Measurements from ENCODE around the gene PRKACA. TPM values are rescaled to one million over a fixed set of nuclear protein-coding genes. Genes with fewer than 3 reads are reported as not detected.
A peak's percentile ranks its signal among the peaks of the same experiment; 100 is the strongest.

Gene PRKACA
- total RNA-seq, 4 donors from 2014 or later = 45.9 to 53.7 (median 49.2) TPM

DNA sequence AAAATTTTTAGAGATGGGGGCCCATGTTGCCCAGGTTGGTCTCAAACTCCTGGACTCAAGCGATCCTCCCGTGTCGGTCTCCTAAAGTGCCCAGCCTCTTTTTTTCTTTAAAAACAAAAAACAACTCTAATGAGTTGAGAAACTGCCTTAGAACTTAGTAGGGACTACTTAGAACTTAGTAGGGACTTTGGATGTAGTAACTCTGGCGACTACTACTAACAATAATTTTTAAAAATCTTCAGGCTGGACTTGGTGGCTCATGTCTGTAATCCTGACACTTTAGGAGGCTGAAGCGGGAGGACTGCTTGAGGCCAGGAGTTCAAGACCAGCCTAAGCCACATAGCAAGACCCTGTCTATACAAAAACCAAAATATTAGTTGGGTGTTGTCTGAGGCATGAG lies 31.5 kb downstream of the PRKACA start:
- 90 to 91% methylated on average over 5 of the region's 5 CpGs for WGBS, 2 donors
- no peak for TF ChIP-seq POLR2A (IDR thresholded peaks at IDR 0.05)
- TF ChIP-seq, protein P1, sequence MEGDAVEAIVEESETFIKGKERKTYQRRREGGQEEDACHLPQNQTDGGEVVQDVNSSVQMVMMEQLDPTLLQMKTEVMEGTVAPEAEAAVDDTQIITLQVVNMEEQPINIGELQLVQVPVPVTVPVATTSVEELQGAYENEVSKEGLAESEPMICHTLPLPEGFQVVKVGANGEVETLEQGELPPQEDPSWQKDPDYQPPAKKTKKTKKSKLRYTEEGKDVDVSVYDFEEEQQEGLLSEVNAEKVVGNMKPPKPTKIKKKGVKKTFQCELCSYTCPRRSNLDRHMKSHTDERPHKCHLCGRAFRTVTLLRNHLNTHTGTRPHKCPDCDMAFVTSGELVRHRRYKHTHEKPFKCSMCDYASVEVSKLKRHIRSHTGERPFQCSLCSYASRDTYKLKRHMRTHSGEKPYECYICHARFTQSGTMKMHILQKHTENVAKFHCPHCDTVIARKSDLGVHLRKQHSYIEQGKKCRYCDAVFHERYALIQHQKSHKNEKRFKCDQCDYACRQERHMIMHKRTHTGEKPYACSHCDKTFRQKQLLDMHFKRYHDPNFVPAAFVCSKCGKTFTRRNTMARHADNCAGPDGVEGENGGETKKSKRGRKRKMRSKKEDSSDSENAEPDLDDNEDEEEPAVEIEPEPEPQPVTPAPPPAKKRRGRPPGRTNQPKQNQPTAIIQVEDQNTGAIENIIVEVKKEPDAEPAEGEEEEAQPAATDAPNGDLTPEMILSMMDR (IDR thresholded peaks at IDR 0.05) = no peak
- intact Hi-C loops (cut with DNase I; ENCODE audit: low total_unique reads) = no loop called here
- DNase-seq (ENCODE audit: low spot score in 2 of 2) = no peak
- H3K4me3 ChIP-seq (ENCODE audit: low read depth, poor library complexity, severe bottlenecking) = no peak overlapping the region

DNA sequence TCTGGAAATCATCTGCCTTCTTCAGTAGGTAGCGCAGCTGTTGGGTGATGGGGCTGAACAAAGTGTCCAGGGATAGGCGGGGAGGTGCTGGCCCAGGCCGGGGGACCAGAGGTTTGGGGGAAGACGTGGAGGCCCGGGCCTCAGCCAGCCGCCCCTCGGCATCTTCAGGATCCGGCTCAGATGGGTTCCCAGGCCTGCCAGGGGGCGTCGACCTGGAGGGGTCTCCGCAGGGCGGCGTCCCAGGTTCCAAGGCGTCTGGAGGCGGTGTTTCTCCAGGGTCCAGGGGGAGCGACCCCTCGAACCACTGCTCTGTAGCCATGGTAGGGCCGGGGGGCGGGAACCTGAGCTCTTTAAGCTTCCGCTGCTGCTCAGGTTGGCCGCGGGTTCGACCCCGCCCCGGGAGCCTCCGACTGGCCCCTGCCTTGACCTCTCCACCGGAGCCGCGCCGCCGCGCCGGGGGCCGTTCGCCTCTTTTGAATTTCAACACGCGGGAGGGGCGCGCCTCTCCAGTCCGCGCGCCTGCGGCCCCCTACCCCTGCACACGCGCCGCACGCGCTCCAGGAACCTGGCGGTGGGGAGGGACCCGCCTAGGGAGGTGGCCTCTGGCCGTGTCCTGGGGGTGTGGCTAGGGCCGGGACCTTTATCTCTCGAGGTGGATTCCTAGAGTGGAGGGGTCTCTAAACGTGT lies 32.1 kb downstream of the PRKACA start, which contains the start of gene C19orf67:
Gene C19orf67, minus strand, starts transcription at position 475 of the 687 bp plus-strand sequence. Its CDS starts 156 bp downstream, at position 319.
- WGBS, 2 donors = 75 to 80% methylated on average over 23 to 54 of the region's 54 CpGs
- intact Hi-C loops (cut with DNase I; ENCODE audit: low total_unique reads) = no loop called here

DNA sequence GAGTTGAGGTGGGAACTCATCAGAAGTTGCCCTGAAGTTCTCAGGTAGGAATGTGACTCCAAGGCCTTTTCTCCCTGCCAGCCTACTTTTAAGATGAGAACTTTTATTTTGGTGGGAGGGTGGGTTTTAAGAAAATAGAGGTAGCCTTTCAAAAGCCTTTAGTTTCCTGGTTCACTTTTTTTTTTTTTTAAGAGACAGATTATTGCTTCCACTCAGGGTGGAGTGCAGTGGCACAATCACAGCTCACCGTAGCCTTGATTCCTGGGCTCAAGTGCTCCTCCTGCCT lies 34.9 kb downstream of the PRKACA start:
- DNase-seq (ENCODE audit: low spot score in 2 of 2) = no peak
- WGBS, 2 donors = 0 to 15% methylated on average over 1 of the region's 1 CpG
- no peak overlapping the region for H3K4me3 ChIP-seq (ENCODE audit: low read depth, poor library complexity, severe bottlenecking)
- TF ChIP-seq, protein P1 (IDR thresholded peaks at IDR 0.05) = no peak
- TF ChIP-seq POLR2A (IDR thresholded peaks at IDR 0.05) = no peak
- intact Hi-C loops (cut with DNase I; ENCODE audit: low total_unique reads) = no loop called here

More for the DNA sequence above, 32.1 kb downstream of the PRKACA start, which contains the start of gene C19orf67:
- TF ChIP-seq, protein P1 (IDR thresholded peaks at IDR 0.05) = no peak
- no peak within 1 kb of the TSS for H3K4me3 ChIP-seq (ENCODE audit: low read depth, poor library complexity, severe bottlenecking)
- no peak for DNase-seq (ENCODE audit: low spot score in 2 of 2)

DNA sequence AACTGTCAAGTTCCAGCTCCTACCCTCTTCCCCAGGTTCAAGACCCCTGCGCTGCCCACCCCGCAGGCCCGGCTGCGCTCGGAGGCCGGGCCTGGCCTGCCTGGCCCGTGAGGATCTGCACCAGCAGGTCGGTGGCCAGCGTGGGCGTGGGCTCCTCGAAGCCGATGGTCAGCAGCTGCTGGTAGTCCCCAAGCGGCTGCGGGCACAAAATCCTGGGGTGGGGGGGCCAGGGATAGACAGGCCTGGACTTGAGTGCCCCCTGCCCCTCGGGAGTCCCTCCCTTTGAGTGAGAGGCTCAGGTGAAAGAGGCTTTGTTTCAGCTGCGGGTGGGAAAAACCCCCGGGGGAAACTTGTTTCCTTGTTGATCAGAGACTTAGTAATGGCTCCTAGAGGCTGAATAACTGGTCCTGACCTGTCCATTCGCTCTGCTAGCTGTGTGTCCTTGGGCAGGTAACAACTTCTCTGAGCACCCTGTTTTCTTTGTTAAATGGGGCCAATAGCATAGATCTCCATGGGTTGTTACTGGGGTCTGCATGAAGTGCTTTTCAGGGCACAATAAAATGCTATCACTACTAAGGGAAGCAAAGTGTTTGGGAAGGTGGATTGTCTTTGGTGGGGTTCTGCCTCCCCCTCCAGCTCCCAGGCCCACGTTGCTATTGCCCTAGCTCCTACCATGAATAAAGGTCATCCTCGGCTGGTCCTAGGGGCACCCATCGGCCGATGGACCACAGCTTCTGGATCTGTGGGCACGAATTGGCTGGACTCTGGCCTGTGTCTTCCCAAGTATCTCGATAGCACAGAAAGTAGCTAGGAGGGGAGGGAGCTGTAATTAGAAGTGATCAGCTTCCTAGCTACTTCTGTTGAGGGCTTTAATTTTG lies 35.5 kb downstream of the PRKACA start:
- WGBS, 2 donors = 18 to 23% methylated on average over 21 to 24 of the region's 24 CpGs
- DNase-seq (ENCODE audit: low spot score in 2 of 2) = peak in 1 of 2 donors; percentile 50
- intact Hi-C loops (cut with DNase I; ENCODE audit: low total_unique reads) = no loop called here
- H3K4me3 ChIP-seq (ENCODE audit: low read depth, poor library complexity, severe bottlenecking) = peak overlapping the region; percentile 70
- TF ChIP-seq, protein P1 (IDR thresholded peaks at IDR 0.05) = no peak
- TF ChIP-seq POLR2A (IDR thresholded peaks at IDR 0.05) = no peak

DNA sequence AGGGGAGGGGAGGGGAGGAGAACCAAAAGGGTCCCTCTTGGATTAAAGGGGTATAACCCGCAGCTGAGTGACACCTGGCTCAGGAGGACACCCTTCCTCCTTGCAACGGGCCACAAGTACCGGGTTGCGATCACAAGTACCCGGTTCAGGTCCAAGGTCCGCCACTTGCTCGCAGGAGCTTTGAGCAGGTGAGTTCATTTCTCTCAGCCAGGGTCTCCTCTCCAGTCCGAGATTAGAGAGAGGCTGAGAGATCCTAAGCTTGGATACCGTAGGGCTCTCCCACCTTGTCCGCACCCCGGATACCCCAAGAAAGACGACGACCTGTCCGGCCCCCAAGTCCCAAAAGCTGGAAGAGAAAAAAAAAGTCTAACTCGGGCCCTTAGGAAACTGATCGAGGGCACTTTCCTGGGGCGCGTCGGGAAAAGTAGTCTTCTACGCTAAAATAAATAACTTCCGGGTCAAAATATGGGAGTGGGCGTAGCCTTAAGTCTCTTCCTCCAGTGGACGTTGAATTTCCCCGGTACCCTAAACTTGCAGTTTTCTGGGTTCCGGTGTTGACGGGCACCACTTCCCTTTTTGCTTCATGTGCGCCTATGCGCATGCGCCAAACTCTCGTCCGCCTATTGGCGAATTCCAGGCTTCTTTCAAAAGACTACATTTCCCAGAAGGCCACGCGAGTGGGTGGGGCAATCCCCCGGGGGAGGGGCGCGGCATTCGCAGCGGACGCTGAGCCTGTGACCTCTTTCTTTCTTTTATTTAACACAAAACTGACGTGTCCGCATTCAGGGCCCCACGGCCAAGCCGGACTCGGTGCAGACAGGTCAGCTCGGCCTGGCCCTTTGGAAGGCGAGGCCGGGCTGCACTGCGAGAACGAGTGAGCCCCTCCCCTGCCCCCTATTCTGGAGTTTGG lies 36.4 kb downstream of the PRKACA start:
- peak overlapping the region; percentile 70 for H3K4me3 ChIP-seq (ENCODE audit: low read depth, poor library complexity, severe bottlenecking)
- intact Hi-C loops (cut with DNase I; ENCODE audit: low total_unique reads) = no loop called here
- 0% methylated on average over 50 of the region's 50 CpGs for WGBS, 2 donors
- TF ChIP-seq, protein P1 (IDR thresholded peaks at IDR 0.05) = peak in 1 of 3 donors; percentile 14
- no peak for TF ChIP-seq POLR2A (IDR thresholded peaks at IDR 0.05)
- DNase-seq (ENCODE audit: low spot score in 2 of 2) = peak; percentile 99 to 100
